Suprapubic skin (tissue), 4 donors: ENCODE results near the gene DPH5. TPM values are rescaled to one million over a fixed set of nuclear protein-coding genes. Genes with fewer than 3 reads are reported as not detected.
"Not testable (repeated sequence)": the region's sequence is repeated elsewhere in the genome, so short reads cannot be mapped to it uniquely, and the experiment has no call there.

Experiments
- DNase-seq, 2 donors: peaks; one replicate each; pipeline ENCODE4 v3.0.0-alpha.2; 2019; ENCODE audit warnings: low spot score in 2 of 2
- H3K27ac ChIP-seq: fragments of 200-600 bp; sonication (generic); one replicate; pipeline ENCODE4 v1.5.1; 2019
- H3K27me3 ChIP-seq: fragments of 200-600 bp; sonication (generic); one replicate; pipeline ENCODE4 v1.5.1; 2019
- H3K36me3 ChIP-seq: fragments of 200-600 bp; sonication (generic); one replicate; pipeline ENCODE4 v1.5.1; 2019
- H3K4me1 ChIP-seq: fragments of 200-600 bp; sonication (generic); one replicate; pipeline ENCODE4 v1.5.1; 2019
- H3K4me3 ChIP-seq: fragments of 200-600 bp; sonication (generic); one replicate; pipeline ENCODE4 v1.5.1; 2019; ENCODE audit warnings: mild to moderate bottlenecking
- H3K9me3 ChIP-seq: fragments of 200-600 bp; sonication (generic); one replicate; pipeline ENCODE4 v1.5.1; 2019
- CTCF ChIP-seq, 2 donors: fragments of 200-600 bp in 1 of 2; fragments of 450-650 bp in 1 of 2; sonication (generic) in 1 of 2; IDR thresholded peaks; one replicate each; pipeline ENCODE4 v1.5.1; 2016 to 2019; ENCODE audit warnings: antibody characterized with exemption in 2 of 2, mild to moderate bottlenecking in 1 of 2, moderate library complexity in 1 of 2
- EP300 ChIP-seq: sonication (generic); formaldehyde crosslinking; IDR thresholded peaks from one replicate; pipeline ENCODE4 v1.6.1; 2017; ENCODE audit warnings: antibody characterized with exemption
- POLR2A ChIP-seq, 2 donors: fragments of 450-650 bp; IDR thresholded peaks; one replicate each; pipeline ENCODE4 v1.6.1; 2017; ENCODE audit warnings: antibody characterized with exemption in 2 of 2, mild to moderate bottlenecking in 2 of 2, moderate library complexity in 2 of 2
- POLR2AphosphoS5 ChIP-seq, 3 donors: sonication (generic); formaldehyde crosslinking; IDR thresholded peaks; one replicate each; pipeline ENCODE4 v1.6.1; 2017; ENCODE audit warnings: antibody characterized with exemption in 3 of 3
- WGBS: methylation state at CpG from one replicate; pipeline ENCODE4 v1.1.5; 2018; 5-methylcytosine and 5-hydroxymethylcytosine counted together
- total RNA-seq, 4 donors: library from RNA; depleted of rRNA; stranded (reverse); fragments of >200 nt; gene quantifications; one replicate each; pipeline ENCODE4 v1.1.0, GENCODE V29; 2016

Gene DPH5
- total RNA-seq, 4 donors from 2014 or later = 15.8 to 29.8 (median 24.3) TPM

- no peak for DNase-seq
- Histone ChIP-seq H3K4me3 (no peak overlapping the region), H3K9me3 (no peaks in the 10 kb centered on the region), H3K27ac (no peak overlapping the region), H3K4me1 (peaks cover 16% of the 10 kb centered on the region), H3K36me3 (peaks cover 16% of the 10 kb centered on the region), H3K27me3 (no peaks in the 10 kb centered on the region)
- 56% methylated on average over 4 of the region's 4 CpGs for WGBS
- TF ChIP-seq POLR2A (IDR thresholded peaks at IDR 0.05) (no peak), CTCF (IDR thresholded peaks at IDR 0.05) (no peak), POLR2AphosphoS5 (IDR thresholded peaks at IDR 0.05) (no peak), EP300 (no peak)
These were observed 74.8 kb downstream of the DPH5 start for GRCh38 chr1:100950781-100951180.

DNA sequence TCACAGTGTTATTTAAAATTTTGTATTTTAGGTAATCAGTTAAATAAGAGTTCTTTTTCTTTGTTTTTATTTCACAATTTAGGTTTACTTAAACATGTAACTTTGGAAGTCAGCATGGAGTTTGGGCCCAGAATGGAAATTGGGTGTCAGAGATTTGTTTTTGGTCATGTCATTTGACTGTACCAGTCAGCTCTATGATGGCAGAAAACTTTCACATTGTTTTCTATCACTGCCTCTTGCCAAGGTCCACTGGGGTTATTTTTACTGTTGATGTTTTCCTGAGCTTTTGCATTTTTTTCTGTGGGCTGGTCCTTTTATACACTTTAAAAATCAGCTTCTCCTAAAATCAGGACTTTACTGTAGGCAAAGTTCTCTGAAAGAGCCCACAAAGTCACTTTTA lies 75.2 kb downstream of the DPH5 start:
- H3K9me3 ChIP-seq = no peaks in the 10 kb centered on the region
- no peak for DNase-seq
- no peak overlapping the region for H3K4me3 ChIP-seq
- peaks cover 16% of the 10 kb centered on the region for H3K36me3 ChIP-seq
- H3K27me3 ChIP-seq = no peaks in the 10 kb centered on the region
- peaks cover 16% of the 10 kb centered on the region for H3K4me1 ChIP-seq
- no peak for TF ChIP-seq POLR2AphosphoS5 (IDR thresholded peaks at IDR 0.05)
- no peak for TF ChIP-seq CTCF (IDR thresholded peaks at IDR 0.05)
- TF ChIP-seq EP300 = no peak
- no peak for TF ChIP-seq POLR2A (IDR thresholded peaks at IDR 0.05)
- no peak overlapping the region for H3K27ac ChIP-seq

DNA sequence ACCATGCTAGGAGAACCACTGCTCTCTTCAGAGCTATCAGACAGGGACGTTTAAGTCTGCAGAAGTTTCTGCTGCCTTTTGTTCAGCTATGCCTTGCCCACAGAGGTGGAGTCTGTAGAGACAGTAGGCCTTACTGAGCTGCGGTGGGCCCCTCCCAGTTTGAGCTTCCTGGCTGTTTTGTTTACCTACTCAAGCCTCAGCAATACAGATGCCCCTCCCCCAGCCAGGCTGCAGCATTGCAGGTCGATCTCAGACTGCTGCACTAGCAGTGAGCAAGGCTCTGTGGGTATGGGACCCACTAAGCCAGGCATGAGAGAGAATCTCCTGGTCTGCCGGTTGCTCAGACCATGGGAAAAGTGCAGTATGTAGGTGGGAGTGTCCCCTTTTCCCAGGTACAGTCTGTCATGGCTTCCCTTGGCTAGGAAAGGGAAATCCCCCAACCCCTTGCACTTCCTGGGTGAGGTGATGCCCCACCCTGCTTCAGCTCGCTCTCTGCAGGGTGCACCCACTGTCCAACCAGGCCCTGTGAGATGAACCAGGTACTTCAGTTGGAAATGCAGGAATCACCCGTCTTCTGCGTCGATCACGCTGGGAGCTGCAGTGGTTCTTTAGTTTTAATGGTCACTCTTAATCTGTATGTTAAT lies 75.9 kb downstream of the DPH5 start:
- not testable (repeated sequence) for H3K9me3 ChIP-seq, H3K27me3 ChIP-seq, H3K27ac ChIP-seq, H3K4me3 ChIP-seq
- Histone ChIP-seq H3K4me1 (peaks cover 14% of the 10 kb centered on the region), H3K36me3 (peaks cover 16% of the 10 kb centered on the region)
- peak; percentile 70 to 81 for DNase-seq
- 82% methylated on average over 6 of the region's 9 CpGs for WGBS

GRCh38 chr1:100948721-100949405 lies 76.7 kb downstream of the DPH5 start:
- 96% methylated on average over 6 of the region's 7 CpGs for WGBS
- H3K4me3 ChIP-seq, H3K27me3 ChIP-seq, H3K27ac ChIP-seq, H3K9me3 ChIP-seq, DNase-seq: not testable (repeated sequence)
- Histone ChIP-seq H3K4me1 (peaks cover 14% of the 10 kb centered on the region), H3K36me3 (peaks cover 16% of the 10 kb centered on the region)

GRCh38 chr1:100947816-100948215 lies 77.8 kb downstream of the DPH5 start:
- H3K4me3 ChIP-seq, H3K27ac ChIP-seq, DNase-seq, H3K27me3 ChIP-seq, H3K9me3 ChIP-seq: not testable (repeated sequence)
- WGBS = 92% methylated on average over 3 of the region's 3 CpGs
- H3K36me3 ChIP-seq = peaks cover 16% of the 10 kb centered on the region
- H3K4me1 ChIP-seq = peaks cover 14% of the 10 kb centered on the region

GRCh38 chr1:100946064-100946463 lies 79.5 kb downstream of the DPH5 start:
- 90% methylated on average over 3 of the region's 3 CpGs for WGBS
- not testable (repeated sequence) for H3K27me3 ChIP-seq

DNA sequence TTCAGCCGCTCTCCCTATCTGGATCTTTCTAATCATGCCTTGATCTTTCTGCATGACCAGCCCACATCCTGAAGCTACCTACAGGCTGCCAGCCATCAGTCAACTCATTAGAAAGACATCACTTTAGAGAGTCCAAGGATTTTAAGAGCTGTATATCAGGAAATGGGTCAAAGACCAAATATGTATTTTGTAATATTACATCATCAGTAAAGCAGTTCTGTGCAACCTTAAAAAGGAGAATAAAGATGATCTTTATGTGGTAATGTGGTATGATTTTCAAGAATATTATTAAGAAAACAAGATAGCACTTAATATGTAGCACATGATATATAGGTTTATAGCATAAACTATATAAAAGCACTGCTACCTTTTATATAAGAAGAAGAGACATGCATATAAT lies 82.1 kb downstream of the DPH5 start:
- no peak for DNase-seq
- no peaks in the 10 kb centered on the region for H3K27me3 ChIP-seq
- TF ChIP-seq POLR2A (IDR thresholded peaks at IDR 0.05) (no peak), EP300 (no peak), POLR2AphosphoS5 (IDR thresholded peaks at IDR 0.05) (no peak), CTCF (IDR thresholded peaks at IDR 0.05) (no peak)
- no peaks in the 10 kb centered on the region for H3K9me3 ChIP-seq
- 92% methylated on average over 1 of the region's 1 CpG for WGBS
- H3K4me1 ChIP-seq = no peaks in the 10 kb centered on the region
- H3K36me3 ChIP-seq = peaks cover 19% of the 10 kb centered on the region
- no peak overlapping the region for H3K4me3 ChIP-seq
- no peak overlapping the region for H3K27ac ChIP-seq

More at GRCh38 chr1:100946064-100946463, 79.5 kb downstream of the DPH5 start:
- DNase-seq, H3K27ac ChIP-seq, H3K4me3 ChIP-seq, H3K9me3 ChIP-seq: not testable (repeated sequence)
- H3K4me1 ChIP-seq = peaks cover 14% of the 10 kb centered on the region
- H3K36me3 ChIP-seq = peaks cover 11% of the 10 kb centered on the region
